Neuron (in vitro differentiated cells): ENCODE results near the gene ARAF.
"Not testable (repeated sequence)": the region's sequence is repeated elsewhere in the genome, so short reads cannot be mapped to it uniquely, and the experiment has no call there.

Experiments used
- H2AFZ ChIP-seq: one replicate; pipeline ENCODE4 v1.6.1; 2013; ENCODE audit warnings: low read depth, mild to moderate bottlenecking, inconsistent platforms, low read length, moderate library complexity
- H3K27me3 ChIP-seq: one replicate; pipeline ENCODE4 v1.6.1; 2013; ENCODE audit warnings: low read length; ENCODE audit not compliant: insufficient read depth
- H3K36me3 ChIP-seq: one replicate; pipeline ENCODE4 v1.6.1; 2013; ENCODE audit warnings: low read length; ENCODE audit not compliant: insufficient read depth
- H3K4me1 ChIP-seq: one replicate; pipeline ENCODE4 v1.6.1; 2013; ENCODE audit warnings: low read length; ENCODE audit not compliant: insufficient read depth
- H3K4me3 ChIP-seq: 2 replicates; pipeline ENCODE4 v1.5.1; 2013; ENCODE audit warnings: mild to moderate bottlenecking, low read length, moderate library complexity
- H3K9me3 ChIP-seq: one replicate; pipeline ENCODE4 v1.6.1; 2013; ENCODE audit warnings: low read length

Gene ARAF

DNA sequence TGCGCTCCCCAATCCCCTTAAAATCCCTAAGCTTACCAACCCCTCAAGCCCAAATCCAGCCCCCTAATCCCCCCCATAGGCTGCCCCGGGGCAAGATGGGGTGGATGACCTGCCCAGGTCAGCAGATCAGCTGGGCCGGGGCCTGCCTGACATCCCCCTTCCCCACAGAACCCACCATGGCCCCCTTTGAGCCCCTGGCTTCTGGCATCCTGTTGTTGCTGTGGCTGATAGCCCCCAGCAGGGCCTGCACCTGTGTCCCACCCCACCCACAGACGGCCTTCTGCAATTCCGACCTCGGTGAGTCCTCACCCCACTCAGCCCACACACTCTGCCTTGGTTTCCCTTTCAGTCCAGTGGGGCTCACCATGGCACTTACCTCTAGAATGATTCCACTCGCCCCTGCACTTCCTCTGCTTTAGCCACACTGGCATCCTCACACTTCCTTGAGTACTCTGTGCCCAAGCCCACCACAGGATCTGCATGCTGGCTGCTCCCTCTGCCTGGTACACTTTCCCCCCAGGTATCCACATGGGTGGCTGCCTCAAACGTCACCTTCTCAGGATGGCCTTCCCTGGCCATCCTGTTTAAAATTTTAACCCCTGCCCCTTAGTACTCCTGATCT is 22.3 kb downstream of the ARAF start:
- Histone ChIP-seq H3K27me3 (peaks cover 3% of the 10 kb centered on the region), H3K4me1 (no peaks in the 10 kb centered on the region), H3K4me3 (no peak overlapping the region), H2AFZ (no peak overlapping the region), H3K36me3 (peaks cover 3% of the 10 kb centered on the region), H3K9me3 (no peaks in the 10 kb centered on the region)

DNA sequence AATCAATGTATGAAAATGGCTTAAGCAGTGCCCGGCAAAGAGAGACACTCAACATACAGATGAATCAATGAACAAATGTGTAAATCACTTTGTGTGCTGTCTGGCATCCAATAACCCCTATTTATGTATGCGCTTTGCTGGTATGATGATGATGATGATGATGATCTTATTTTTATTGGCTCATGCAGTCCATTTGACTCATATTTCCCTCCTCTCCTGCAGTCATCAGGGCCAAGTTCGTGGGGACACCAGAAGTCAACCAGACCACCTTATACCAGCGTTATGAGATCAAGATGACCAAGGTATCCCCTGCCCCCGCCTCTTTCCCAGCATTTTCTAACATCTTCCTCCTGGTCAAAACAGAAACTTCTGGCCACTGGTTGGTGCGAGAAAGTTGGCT is 23.7 kb downstream of the ARAF start:
- Histone ChIP-seq H3K4me3 (no peak overlapping the region), H2AFZ (no peak overlapping the region), H3K9me3 (no peaks in the 10 kb centered on the region), H3K36me3 (peaks cover 3% of the 10 kb centered on the region), H3K4me1 (no peaks in the 10 kb centered on the region), H3K27me3 (peaks cover 3% of the 10 kb centered on the region)

DNA sequence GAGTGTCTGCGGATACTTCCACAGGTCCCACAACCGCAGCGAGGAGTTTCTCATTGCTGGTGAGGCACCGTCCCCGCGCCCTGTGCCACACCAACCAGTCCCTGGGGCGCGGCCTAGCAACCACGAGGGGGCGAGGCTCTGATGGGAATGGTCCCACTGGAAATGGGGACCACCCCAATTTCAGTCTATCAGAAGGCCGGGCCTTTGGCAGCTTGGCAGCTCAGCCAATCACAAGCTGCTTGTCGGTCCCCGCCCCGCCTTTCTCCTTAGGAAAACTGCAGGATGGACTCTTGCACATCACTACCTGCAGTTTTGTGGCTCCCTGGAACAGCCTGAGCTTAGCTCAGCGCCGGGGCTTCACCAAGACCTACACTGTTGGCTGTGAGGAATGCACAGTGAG is 24.3 kb downstream of the ARAF start:
- Histone ChIP-seq H3K9me3 (no peaks in the 10 kb centered on the region), H3K4me3 (no peak overlapping the region), H2AFZ (no peak overlapping the region), H3K4me1 (no peaks in the 10 kb centered on the region), H3K36me3 (peaks cover 3% of the 10 kb centered on the region), H3K27me3 (peaks cover 3% of the 10 kb centered on the region)

DNA sequence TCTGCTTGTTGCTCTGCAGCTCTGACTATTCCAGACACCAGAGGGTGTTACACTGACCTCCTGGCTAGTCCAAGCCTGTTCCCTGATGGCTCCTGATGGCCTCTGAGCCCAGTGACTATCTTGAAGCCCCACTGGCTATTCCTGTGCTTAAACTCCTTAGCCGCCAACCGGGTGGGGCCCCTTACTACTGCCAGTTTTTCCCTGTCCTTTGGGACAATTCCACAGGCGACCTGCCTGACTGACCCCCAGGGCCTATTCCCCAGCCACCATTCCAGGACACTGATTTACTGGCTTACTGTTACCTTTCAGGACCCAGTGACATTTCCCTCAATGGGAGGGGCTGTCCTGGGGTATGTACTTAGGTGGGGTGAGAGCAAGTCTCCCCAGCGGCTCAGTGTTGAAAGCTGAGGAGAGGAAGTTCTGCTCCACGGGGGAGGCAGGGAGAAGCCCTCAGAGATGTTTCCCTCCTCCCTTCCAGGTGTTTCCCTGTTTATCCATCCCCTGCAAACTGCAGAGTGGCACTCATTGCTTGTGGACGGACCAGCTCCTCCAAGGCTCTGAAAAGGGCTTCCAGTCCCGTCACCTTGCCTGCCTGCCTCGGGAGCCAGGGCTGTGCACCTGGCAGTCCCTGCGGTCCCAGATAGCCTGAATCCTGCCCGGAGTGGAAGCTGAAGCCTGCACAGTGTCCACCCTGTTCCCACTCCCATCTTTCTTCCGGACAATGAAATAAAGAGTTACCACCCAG is 25.2 kb downstream of the ARAF start:
- no peaks in the 10 kb centered on the region for H3K9me3 ChIP-seq
- H3K36me3 ChIP-seq = peaks cover 3% of the 10 kb centered on the region
- H3K4me3 ChIP-seq = no peak overlapping the region
- H3K27me3 ChIP-seq = peaks cover 3% of the 10 kb centered on the region
- no peaks in the 10 kb centered on the region for H3K4me1 ChIP-seq
- H2AFZ ChIP-seq = no peak overlapping the region

DNA sequence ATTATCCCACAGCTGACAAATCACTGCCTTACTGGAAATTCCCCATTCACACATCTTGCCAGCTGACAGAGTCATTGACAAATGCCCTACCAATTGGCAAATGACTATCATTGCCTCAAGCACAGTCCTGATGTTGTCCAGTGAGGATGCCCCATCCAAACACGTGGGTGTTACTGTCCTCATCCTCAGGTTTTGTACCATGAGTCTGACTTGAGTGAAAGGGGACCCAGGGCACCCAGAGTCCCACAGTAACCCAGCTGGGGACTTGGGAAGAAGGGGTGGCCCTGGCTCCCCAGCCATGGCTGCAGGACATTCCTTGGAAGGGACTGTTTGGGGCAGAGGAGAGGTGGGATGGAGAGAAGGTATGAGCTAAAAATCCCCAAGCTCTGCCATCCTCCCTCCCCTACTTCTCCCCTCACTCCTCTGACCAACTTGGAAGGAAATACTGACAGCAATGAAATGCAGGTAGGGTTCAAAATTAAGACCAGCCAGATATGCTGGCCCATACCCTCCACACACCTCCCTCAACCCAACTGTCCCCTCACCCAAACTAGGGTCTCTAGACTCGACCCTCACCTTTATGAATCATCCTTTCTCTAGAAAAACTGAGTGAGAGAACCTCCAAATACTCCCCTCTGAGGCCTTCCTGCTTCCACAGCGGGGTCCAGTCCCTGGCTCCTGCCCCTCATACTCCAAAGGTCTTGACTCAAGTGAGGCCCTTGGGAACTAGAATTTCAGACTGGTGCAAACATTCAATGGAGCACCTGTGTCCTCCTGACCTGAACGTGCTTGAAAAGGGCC is 26.3 kb downstream of the ARAF start:
- Histone ChIP-seq H3K4me1 (no peaks in the 10 kb centered on the region), H2AFZ (no peak overlapping the region), H3K9me3 (no peaks in the 10 kb centered on the region), H3K36me3 (peaks cover 3% of the 10 kb centered on the region), H3K27me3 (peaks cover 3% of the 10 kb centered on the region), H3K4me3 (no peak overlapping the region)

DNA sequence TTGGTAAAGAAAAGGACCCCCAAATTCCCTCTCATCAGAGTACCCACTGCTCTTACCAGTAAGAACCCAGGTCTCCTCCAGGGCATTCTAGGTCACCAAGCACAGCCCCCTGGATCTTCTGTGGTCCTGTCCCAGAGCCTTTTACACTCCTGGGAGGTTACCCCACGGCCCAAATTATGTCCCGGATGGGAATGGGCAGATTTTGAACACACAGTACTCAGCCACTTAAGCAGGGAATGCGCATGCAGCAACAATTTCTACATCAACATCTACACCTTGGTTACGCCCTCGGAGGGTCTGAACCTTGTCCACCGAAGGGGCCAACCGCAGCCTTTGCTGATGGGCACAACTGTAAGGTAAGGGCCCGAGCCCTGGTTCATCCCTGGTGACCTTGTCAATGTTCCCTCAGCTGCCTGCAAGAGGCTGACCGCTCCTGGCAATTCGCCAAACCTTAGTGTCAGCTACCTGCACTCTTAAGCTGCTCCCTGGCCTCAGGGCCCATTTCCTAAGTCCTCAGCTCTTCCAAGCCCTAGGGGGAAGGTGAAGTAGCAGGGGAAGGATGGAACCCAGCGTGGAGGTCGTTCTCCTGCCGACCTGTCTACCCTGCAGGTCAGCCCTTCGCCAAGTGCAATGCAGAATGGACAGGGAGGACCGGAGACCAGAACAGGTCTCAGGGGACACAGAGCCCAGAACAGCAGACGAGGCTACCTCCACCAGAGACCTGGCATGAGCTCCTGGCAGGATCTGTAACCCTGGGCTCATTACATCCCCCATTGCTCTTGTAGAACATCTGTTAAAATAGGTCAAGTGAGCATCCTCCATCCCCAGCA is 27.1 kb downstream of the ARAF start:
- peaks cover 3% of the 10 kb centered on the region for H3K27me3 ChIP-seq
- peaks cover 3% of the 10 kb centered on the region for H3K36me3 ChIP-seq
- H3K4me3 ChIP-seq = no peak overlapping the region
- H2AFZ ChIP-seq = no peak overlapping the region
- no peaks in the 10 kb centered on the region for H3K9me3 ChIP-seq
- H3K4me1 ChIP-seq = no peaks in the 10 kb centered on the region

DNA sequence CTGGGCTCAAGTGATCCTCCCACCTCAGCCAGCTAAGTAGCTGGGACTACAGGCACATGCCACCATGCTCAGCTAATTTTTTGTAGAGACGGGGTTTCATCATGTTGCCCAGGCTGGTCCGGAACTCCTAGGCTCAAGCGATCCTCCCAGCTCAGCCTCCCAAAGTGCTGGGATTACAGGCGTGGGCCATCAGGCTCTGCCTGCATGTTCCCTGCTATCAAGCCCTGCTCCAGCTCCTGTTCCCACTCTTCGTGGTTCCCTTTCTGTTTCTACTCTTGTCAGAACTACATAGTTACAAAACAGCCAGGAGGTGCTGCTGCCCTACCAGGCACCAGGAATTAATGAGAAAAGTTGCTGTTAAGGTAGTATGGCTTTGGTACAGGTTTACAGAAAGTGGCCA is 30.0 kb downstream of the ARAF start:
- H2AFZ ChIP-seq = no peak overlapping the region
- no peaks in the 10 kb centered on the region for H3K27me3 ChIP-seq
- no peaks in the 10 kb centered on the region for H3K9me3 ChIP-seq
- no peaks in the 10 kb centered on the region for H3K36me3 ChIP-seq
- H3K4me1 ChIP-seq = no peaks in the 10 kb centered on the region
- H3K4me3 ChIP-seq = no peak overlapping the region

DNA sequence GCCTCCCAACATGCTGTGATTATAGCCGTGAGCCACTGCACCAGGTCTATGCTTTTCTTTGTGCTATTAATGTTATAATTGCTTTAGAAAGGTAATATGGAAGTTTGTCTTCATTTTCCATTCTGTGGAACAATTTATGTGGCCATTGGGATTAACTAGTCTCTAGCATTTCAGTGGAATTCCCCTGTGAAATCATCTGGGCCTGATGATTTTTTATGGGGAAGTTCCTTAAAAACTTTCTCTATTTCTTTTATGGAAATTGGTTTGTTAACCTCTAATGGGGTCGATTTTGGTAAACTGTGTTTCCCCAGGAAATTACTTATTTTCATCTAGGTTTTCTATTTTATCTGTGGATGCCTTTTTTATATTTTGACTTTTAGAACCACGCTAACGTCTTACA is 32.5 kb downstream of the ARAF start:
- H3K4me1 ChIP-seq = no peaks in the 10 kb centered on the region
- no peak overlapping the region for H2AFZ ChIP-seq
- H3K36me3 ChIP-seq = no peaks in the 10 kb centered on the region
- no peak overlapping the region for H3K4me3 ChIP-seq
- no peaks in the 10 kb centered on the region for H3K9me3 ChIP-seq
- no peaks in the 10 kb centered on the region for H3K27me3 ChIP-seq

DNA sequence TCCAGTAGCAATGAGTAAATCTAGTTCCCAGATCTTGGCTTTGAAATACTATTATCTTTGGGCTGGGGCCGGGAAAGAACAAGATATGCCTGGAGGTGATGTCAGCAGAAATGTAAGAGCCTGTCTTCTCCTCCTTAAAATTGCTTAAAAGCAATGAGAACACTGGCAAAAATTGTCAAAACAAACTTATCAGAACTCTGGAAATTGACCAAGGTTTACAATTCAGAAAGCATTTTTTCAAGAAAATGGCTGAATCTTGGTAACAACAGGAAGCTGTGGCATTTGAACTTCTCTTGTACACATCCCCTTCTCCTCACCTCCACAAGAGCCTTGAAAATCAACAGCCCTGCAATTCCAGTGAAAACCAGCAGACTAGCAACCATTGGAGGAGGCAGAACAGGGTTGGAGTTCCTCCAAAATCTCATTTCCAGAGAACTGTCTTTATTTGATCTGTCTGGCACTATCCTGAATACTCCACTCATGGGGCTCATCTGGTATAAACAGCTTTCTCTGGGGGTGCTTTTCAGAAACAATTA is 34.8 kb downstream of the ARAF start:
- Histone ChIP-seq H3K4me1 (no peaks in the 10 kb centered on the region), H3K9me3 (peaks cover 3% of the 10 kb centered on the region), H3K36me3 (no peaks in the 10 kb centered on the region), H2AFZ (no peak overlapping the region), H3K4me3 (no peak overlapping the region), H3K27me3 (no peaks in the 10 kb centered on the region)

DNA sequence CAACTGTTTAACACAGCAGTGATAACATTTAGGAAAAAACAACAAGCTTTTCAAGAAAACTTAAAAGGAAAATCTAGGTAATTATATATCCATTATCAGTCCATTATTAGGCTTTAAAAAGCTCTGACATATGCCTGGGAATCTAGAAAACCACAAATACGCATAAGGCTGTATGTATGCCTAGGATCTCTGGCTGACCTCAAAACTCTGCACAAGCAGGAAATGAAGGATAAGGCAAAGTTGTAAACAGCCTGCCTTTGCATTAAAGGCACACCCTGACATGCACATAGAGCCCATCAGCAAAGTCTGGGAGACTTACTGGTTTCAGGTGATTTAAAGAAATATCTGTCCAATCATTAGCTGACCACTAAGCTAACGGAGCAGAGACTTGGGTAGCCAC is 35.3 kb downstream of the ARAF start:
- H3K36me3 ChIP-seq = no peaks in the 10 kb centered on the region
- no peak overlapping the region for H2AFZ ChIP-seq
- no peaks in the 10 kb centered on the region for H3K4me1 ChIP-seq
- no peaks in the 10 kb centered on the region for H3K27me3 ChIP-seq
- peaks cover 3% of the 10 kb centered on the region for H3K9me3 ChIP-seq
- no peak overlapping the region for H3K4me3 ChIP-seq

DNA sequence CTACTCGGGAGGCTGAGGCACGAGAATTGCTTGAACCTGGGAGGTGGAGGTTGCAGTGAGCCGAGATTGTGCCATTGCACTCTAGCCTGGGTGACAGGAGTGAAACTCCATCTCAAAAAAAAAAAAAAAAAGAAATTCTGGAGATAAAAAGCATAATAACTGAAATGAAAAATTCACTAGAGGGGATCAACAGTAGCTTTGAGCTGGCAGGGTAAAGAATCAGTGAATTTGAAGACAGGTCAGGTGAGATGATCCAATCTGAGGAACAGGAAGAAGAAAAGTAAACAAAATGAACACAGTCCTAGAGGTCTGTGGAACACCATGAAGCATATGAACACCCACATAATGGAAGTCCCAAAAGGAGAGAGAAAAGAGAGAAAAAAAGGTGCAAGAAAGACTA is 36.2 kb downstream of the ARAF start:
- Histone ChIP-seq H3K36me3 (no peaks in the 10 kb centered on the region), H3K9me3 (peaks cover 3% of the 10 kb centered on the region), H3K27me3 (no peaks in the 10 kb centered on the region), H3K4me3 (no peak overlapping the region), H2AFZ (no peak overlapping the region), H3K4me1 (no peaks in the 10 kb centered on the region)

DNA sequence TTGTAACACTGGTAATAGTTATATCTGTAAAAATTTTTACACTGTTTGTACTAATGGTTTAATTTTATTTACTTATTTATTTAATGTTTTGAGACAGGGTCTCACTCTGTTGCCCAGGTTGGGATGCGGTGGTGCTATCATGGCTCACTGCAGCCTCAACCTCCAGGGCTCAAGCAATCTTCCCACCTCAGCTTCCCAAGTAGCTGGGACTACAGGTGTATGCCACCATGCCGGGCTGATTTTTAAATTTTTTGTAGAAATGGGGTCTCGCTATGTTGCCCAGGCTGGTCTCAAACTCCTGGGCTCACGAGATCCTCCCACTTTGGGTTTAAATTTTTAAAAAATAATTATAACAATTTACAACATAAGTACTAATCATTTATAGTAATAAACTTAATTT is 42.1 kb downstream of the ARAF start:
- not testable (repeated sequence) for H3K4me3 ChIP-seq, H3K36me3 ChIP-seq

More for the DNA sequence above, 42.1 kb downstream of the ARAF start:
- H3K27me3 ChIP-seq, H2AFZ ChIP-seq, H3K4me1 ChIP-seq, H3K9me3 ChIP-seq: not testable (repeated sequence)
